OCI-LY1 (cell line): ENCODE results near the gene BACH2.

Experiments
- CTCF ChIP-seq: fragments of 200-600 bp; sonication (generic), shearing (Covaris generic); IDR thresholded peaks from 2 replicates; pipeline ENCODE4 v1.5.1; 2017; ENCODE audit warnings: mild to moderate bottlenecking, antibody characterized with exemption, low read length, moderate library complexity, mixed read lengths
- EZH2 ChIP-seq: fragments of 200-600 bp; sonication (generic), shearing (Covaris generic); IDR thresholded peaks from 2 replicates; pipeline ENCODE4 v1.8.0; 2017; ENCODE audit warnings: borderline replicate concordance, mixed run types, mild to moderate bottlenecking, antibody characterized with exemption, low read length, moderate library complexity, mixed read lengths

GRCh38 chr6:90297867-90298381 is 1.3 kb upstream of the BACH2 start:
- TF ChIP-seq CTCF (no peak), EZH2 (no peak)
